Measurements from ENCODE around the gene MAP3K7.

GRCh38 chr6:90610751-90611542 is 24.1 kb upstream of the MAP3K7 start:
- no peak for TF ChIP-seq CTCF (IDR thresholded peaks at IDR 0.05)
- TF ChIP-seq POLR2A (IDR thresholded peaks at IDR 0.05) = no peak
- no peak for TF ChIP-seq EP300 (IDR thresholded peaks at IDR 0.05)

Data from upper lobe of left lung (tissue), 4 donors.